NB4 (cell line): ENCODE results near the gene CCDC81.

Experiments
- DNase-seq: peaks from one replicate; pipeline ENCODE4 v3.0.0; 2010; ENCODE audit warnings: low read depth
- H3K4me3 ChIP-seq: one replicate; pipeline ENCODE4 v1.5.1; 2011; ENCODE audit warnings: mild to moderate bottlenecking, low read depth, low read length, moderate library complexity
- MYC ChIP-seq: IDR thresholded peaks from 2 replicates; pipeline ENCODE4 v1.6.1; 2011; ENCODE audit warnings: low read depth, low read length
- POLR2A ChIP-seq: IDR thresholded peaks from 2 replicates; pipeline ENCODE4 v1.6.1; 2011; ENCODE audit warnings: mild to moderate bottlenecking; ENCODE audit not compliant: insufficient read length; ENCODE audit errors: extremely low read depth
- TF ChIP-seq, protein P1 (sequence below): IDR thresholded peaks from 2 replicates; pipeline ENCODE4 v1.6.1; 2011; ENCODE audit warnings: low read depth, low read length
- TF ChIP-seq, protein P2 (sequence below): IDR thresholded peaks from one replicate; pipeline ENCODE4 v1.5.1; 2012; ENCODE audit warnings: low read depth, low read length

Gene CCDC81

DNA sequence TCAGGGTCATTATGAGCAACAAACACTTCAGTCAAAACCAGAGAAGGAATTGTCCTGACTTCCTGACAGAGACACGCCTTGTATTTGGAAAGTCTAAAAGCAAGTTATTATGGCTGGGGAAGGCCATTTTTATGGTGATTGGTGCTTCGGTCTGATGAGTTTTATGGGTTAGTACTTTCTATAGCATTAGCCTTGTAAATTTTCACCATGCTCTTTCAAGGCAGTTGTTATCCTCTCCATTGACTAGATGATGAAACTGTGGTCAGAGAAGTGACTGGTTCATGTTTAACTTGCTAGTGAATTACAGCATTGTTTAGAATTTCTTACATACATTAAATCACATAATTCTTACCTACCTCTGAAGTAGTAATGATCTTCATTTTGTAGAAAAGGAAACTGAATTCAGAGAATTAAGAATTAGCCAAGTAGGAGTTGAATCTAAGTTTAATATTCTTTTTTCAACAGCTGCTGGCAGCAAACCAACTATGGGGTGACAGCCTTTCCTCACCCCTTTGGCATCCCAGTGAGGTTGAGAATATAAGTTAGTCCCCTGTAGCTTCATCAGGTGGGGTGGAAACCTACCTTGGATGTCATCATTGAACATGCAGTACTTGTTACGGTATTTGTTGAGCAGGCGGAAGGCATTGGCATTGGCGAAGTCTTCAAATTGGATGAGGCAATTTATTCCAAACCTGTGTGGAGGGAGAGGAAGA lies 90.0 kb downstream of the CCDC81 start:
- no peak for DNase-seq
- H3K4me3 ChIP-seq, result no peak overlapping the region
- TF ChIP-seq, protein P1, sequence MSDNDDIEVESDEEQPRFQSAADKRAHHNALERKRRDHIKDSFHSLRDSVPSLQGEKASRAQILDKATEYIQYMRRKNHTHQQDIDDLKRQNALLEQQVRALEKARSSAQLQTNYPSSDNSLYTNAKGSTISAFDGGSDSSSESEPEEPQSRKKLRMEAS, result no peak
- TF ChIP-seq MYC, result no peak
- TF ChIP-seq, protein P2, sequence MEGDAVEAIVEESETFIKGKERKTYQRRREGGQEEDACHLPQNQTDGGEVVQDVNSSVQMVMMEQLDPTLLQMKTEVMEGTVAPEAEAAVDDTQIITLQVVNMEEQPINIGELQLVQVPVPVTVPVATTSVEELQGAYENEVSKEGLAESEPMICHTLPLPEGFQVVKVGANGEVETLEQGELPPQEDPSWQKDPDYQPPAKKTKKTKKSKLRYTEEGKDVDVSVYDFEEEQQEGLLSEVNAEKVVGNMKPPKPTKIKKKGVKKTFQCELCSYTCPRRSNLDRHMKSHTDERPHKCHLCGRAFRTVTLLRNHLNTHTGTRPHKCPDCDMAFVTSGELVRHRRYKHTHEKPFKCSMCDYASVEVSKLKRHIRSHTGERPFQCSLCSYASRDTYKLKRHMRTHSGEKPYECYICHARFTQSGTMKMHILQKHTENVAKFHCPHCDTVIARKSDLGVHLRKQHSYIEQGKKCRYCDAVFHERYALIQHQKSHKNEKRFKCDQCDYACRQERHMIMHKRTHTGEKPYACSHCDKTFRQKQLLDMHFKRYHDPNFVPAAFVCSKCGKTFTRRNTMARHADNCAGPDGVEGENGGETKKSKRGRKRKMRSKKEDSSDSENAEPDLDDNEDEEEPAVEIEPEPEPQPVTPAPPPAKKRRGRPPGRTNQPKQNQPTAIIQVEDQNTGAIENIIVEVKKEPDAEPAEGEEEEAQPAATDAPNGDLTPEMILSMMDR, result no peak
- TF ChIP-seq POLR2A, result no peak

DNA sequence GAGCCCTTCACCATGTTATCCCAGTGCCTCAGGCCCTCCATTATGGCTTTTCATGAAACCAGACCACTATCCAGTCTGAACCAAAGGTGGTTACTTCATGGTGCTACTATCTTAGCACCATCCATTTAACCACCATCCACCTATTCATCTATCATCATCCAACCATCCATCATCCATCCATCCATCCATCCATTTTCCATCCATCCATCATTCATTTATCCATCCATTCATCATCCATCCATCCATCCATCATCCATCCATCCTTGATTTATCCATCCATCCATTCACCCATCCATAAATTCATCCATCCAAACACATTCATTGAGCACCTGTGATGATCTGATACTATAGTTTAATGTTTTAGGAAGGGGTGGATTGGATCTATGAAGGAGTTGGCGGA lies 93.5 kb downstream of the CCDC81 start:
- H3K4me3 ChIP-seq, result no peak overlapping the region
- DNase-seq, result no peak
- TF ChIP-seq MYC (no peak), POLR2A (no peak)
- TF ChIP-seq, protein P2, result no peak
- TF ChIP-seq, protein P1, result no peak

DNA sequence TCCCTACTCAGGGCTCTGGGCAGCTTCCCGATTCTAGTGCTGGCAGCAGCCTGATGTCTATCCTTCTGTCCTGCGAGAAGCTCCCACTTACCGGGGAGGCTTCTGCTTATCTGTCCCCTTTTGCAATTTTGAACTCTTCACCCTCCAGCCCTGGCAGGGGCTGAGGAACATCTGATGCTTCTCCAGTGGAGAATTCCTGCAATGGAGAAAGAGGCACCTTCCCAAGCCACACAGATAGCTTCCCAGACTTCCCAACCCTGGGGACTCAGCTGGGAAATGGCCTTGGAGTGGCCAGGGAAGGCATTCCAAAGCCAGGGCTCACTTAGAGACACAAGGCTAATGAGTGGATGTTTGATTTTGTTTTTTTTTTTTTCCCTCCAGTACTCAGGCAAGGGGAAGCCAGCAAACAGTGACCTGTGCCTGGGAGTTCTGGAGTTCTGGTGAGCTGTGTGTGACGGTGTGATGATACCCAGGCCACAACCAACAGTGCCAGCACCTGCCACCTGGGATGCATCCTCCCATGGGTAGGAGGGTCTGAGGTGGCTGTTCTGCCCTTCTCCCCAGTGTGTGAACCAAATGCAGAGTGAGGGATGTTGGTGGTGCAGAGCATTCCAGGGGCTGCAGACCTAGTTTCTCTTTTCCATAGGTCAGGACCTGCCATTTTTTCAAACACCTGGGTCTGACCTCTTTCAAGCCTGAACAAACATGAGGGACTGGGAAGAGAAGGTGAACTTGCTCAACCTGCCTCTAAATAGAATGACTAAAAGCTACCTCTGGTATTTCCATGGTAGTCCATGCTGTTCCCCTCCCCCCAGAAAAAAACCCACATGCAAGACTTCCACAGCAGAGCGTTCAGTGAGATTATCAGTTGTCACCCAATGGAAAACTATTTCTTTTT lies 95.1 kb downstream of the CCDC81 start:
- TF ChIP-seq, protein P1, result no peak
- TF ChIP-seq MYC (no peak), POLR2A (no peak)
- TF ChIP-seq, protein P2, result no peak
- H3K4me3 ChIP-seq, result no peak overlapping the region
- no peak for DNase-seq
